GM23248 (cell line): Measurements from ENCODE around the gene C1QTNF6. TPM values are rescaled to one million over a fixed set of nuclear protein-coding genes. Genes with fewer than 3 reads are reported as not detected.

Source experiments
- DNase-seq: peaks from one replicate; pipeline ENCODE4 v3.0.0-alpha.2; 2015
- H2AFZ ChIP-seq: fragments of 200-600 bp; sonication (generic); 2 replicates; pipeline ENCODE4 v1.6.1; 2016; ENCODE audit warnings: antibody characterized with exemption
- H3F3A ChIP-seq: fragments of 200-600 bp; sonication (generic); 2 replicates; pipeline ENCODE4 v1.6.1; 2016; ENCODE audit warnings: mild to moderate bottlenecking, antibody characterized with exemption, mixed run types; ENCODE audit not compliant: insufficient read depth
- H3K27ac ChIP-seq: fragments of 200-600 bp; sonication (generic); 2 replicates; pipeline ENCODE4 v1.5.1; 2016; ENCODE audit warnings: mild to moderate bottlenecking
- H3K27me3 ChIP-seq: fragments of 200-600 bp; sonication (generic); replicated peaks from 2 replicates; pipeline ENCODE4 v1.6.1; 2016; ENCODE audit warnings: mild to moderate bottlenecking; ENCODE audit not compliant: insufficient read depth
- H3K36me3 ChIP-seq: fragments of 200-600 bp; sonication (generic); 2 replicates; pipeline ENCODE4 v1.6.1; 2016; ENCODE audit warnings: low read depth, mild to moderate bottlenecking
- H3K4me1 ChIP-seq: fragments of 200-600 bp; sonication (generic); 2 replicates; pipeline ENCODE4 v1.6.1; 2016; ENCODE audit warnings: mild to moderate bottlenecking; ENCODE audit not compliant: insufficient read depth
- H3K4me2 ChIP-seq: fragments of 200-600 bp; sonication (generic); one replicate; pipeline ENCODE4 v1.6.1; 2016; ENCODE audit warnings: mild to moderate bottlenecking; ENCODE audit not compliant: unreplicated experiment
- H3K4me3 ChIP-seq: fragments of 200-600 bp; sonication (generic); 2 replicates; pipeline ENCODE4 v1.5.1; 2016; ENCODE audit warnings: mild to moderate bottlenecking
- H3K79me2 ChIP-seq: fragments of 200-600 bp; sonication (generic); 2 replicates; pipeline ENCODE4 v1.6.1; 2016; ENCODE audit warnings: mild to moderate bottlenecking; ENCODE audit not compliant: insufficient read depth
- H3K9ac ChIP-seq: fragments of 200-600 bp; sonication (generic); 2 replicates; pipeline ENCODE4 v1.6.1; 2016; ENCODE audit warnings: mild to moderate bottlenecking
- H3K9me2 ChIP-seq: fragments of 200-600 bp; sonication (generic); 2 replicates; pipeline ENCODE4 v1.6.1; 2016; ENCODE audit warnings: mixed run types, mild to moderate bottlenecking, moderate library complexity; ENCODE audit not compliant: insufficient read depth
- H3K9me3 ChIP-seq: fragments of 200-600 bp; sonication (generic); one replicate; pipeline ENCODE4 v1.6.1; 2017; ENCODE audit warnings: low read depth
- H4K20me1 ChIP-seq: fragments of 200-600 bp; sonication (generic); 2 replicates; pipeline ENCODE4 v1.6.0; 2016; ENCODE audit not compliant: insufficient read depth
- EZH2 ChIP-seq: fragments of 200-600 bp; sonication (generic); IDR thresholded peaks from 2 replicates; pipeline ENCODE4 v1.6.1; 2018; ENCODE audit warnings: antibody characterized with exemption, mild to moderate bottlenecking; ENCODE audit not compliant: insufficient read depth, poor library complexity, severe bottlenecking
- EZH2phosphoT487 ChIP-seq: fragments of 200-600 bp; sonication (generic); IDR thresholded peaks from 2 replicates; pipeline ENCODE4 v1.6.1; 2018; ENCODE audit warnings: antibody characterized with exemption, moderate library complexity, mild to moderate bottlenecking, low read depth; ENCODE audit not compliant: insufficient read depth
- WGBS, 2 experiments: methylation state at CpG; one replicate each; pipeline ENCODE4 v1.1.6; 2015 to 2017; ENCODE audit warnings: low lambda C conversion rate in 2 of 2, low coverage in 1 of 2; ENCODE audit errors: missing lambda C conversion rate in 2 of 2; 5-methylcytosine and 5-hydroxymethylcytosine counted together
- in situ Hi-C: fragments of 300-500 bp; cut with MboI; formaldehyde crosslinking; loops from 2 replicates; pipeline ENCODE4 v1.15.0; 2020
- polyA plus RNA-seq: library from polyadenylated mRNA; unstranded; fragments of >200 nt; fragmentation: Nextera tagmentation; extraction: Ambion mirVana; gene quantifications from 2 replicates; pipeline ENCODE4 v1.2.1, GENCODE V29; 2016
- total RNA-seq: library from RNA; depleted of rRNA; stranded (reverse); fragments of >200 nt; shearing (Covaris generic); gene quantifications from 2 replicates; pipeline ENCODE4 v1.2.3, GENCODE V29; 2014

C1QTNF6 gene
- total and polyA plus RNA-seq, 2 experiments from 2014 or later, result 4.0 to 8.9 TPM

GRCh38 chr22:37212174-37212906 is 24.3 kb upstream of the C1QTNF6 start, which contains the start of gene SSTR3:
Gene SSTR3, minus strand, starts transcription at chr22:37212477. Its CDS starts 4,674 bp downstream, at chr22:37207803.
- DNase-seq, result peak; percentile 52
- H4K20me1 ChIP-seq, result no peaks in the 10 kb centered on the region
- H3K4me3 ChIP-seq, result no peak within 1 kb of the TSS
- WGBS, 2 experiments, result 8 to 17% methylated on average over 7 to 21 of the region's 23 CpGs
- peaks cover 3% of the 10 kb centered on the region; the same call in 1 of the 2 replicates for H3K27me3 ChIP-seq
- H3K27ac ChIP-seq, result no peak within 1 kb of the TSS
- H3K9me2 ChIP-seq, result no peaks in the 10 kb centered on the region
- H3K9me3 ChIP-seq, result no peaks in the 10 kb centered on the region
- no peak within 1 kb of the TSS for H2AFZ ChIP-seq
- 0 out of 2 replicates have a peak, but pooled peaks cover 4% of the 10 kb centered on the region for H3K4me1 ChIP-seq
- no peak within 1 kb of the TSS for H3K4me2 ChIP-seq
- H3K9ac ChIP-seq, result no peak within 1 kb of the TSS
- TF ChIP-seq EZH2phosphoT487, result no peak
- no peak for TF ChIP-seq EZH2
- in situ Hi-C loops, result no loop called here
- H3F3A ChIP-seq, result no peaks in the 10 kb centered on the region
- no peaks in the 10 kb centered on the region for H3K36me3 ChIP-seq
- no peaks in the 10 kb centered on the region for H3K79me2 ChIP-seq

DNA sequence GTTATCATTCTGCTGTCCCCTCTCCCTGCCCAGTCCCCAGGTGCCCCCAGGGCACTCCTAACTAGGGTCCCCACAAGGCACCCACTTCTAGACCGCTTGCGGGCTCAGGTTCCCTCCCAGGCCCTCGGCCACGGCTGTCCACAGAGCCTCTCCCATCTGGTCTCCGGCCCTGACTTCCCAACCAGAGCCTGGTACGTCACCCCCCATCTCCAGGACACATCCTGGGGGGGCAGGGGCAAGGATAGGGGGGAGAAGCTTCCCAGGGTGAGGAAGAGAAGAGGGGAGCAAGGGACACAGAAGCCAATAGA is 23.8 kb upstream of the C1QTNF6 start:
- H3K9me3 ChIP-seq, result no peaks in the 10 kb centered on the region
- no peak overlapping the region for H3K4me3 ChIP-seq
- H4K20me1 ChIP-seq, result no peaks in the 10 kb centered on the region
- 55 to 60% methylated on average over 6 of the region's 6 CpGs for WGBS, 2 experiments
- no peaks in the 10 kb centered on the region for H3K79me2 ChIP-seq
- no peaks in the 10 kb centered on the region for H3K36me3 ChIP-seq
- peaks cover 3% of the 10 kb centered on the region; the same call in 1 of the 2 replicates for H3K27me3 ChIP-seq
- H3K27ac ChIP-seq, result no peak overlapping the region
- no peak overlapping the region for H2AFZ ChIP-seq
- H3K9me2 ChIP-seq, result no peaks in the 10 kb centered on the region
- no peak for TF ChIP-seq EZH2
- H3K9ac ChIP-seq, result no peak overlapping the region
- 0 out of 2 replicates have a peak, but pooled peaks cover 4% of the 10 kb centered on the region for H3K4me1 ChIP-seq
- in situ Hi-C loops, result no loop called here
- DNase-seq, result no peak
- H3F3A ChIP-seq, result no peaks in the 10 kb centered on the region
- H3K4me2 ChIP-seq, result no peak overlapping the region

- Histone ChIP-seq H3K36me3 (no peaks in the 10 kb centered on the region), H3K9ac (no peak overlapping the region), H3K9me2 (no peaks in the 10 kb centered on the region), H3K4me2 (no peak overlapping the region), H3K4me1 (0 out of 2 replicates have a peak, but pooled peaks cover 4% of the 10 kb centered on the region), H3K79me2 (no peaks in the 10 kb centered on the region), H3K4me3 (no peak overlapping the region), H2AFZ (no peak overlapping the region), H3F3A (no peaks in the 10 kb centered on the region), H3K27me3 (peaks cover 3% of the 10 kb centered on the region; the same call in 1 of the 2 replicates), H3K9me3 (no peaks in the 10 kb centered on the region), H4K20me1 (no peaks in the 10 kb centered on the region), H3K27ac (no peak overlapping the region)
- in situ Hi-C loops, result no loop called here
- no peak for DNase-seq
- no peak for TF ChIP-seq EZH2
- no peak for TF ChIP-seq EZH2phosphoT487
- WGBS, 2 experiments, result 81% methylated on average over 20 to 24 of the region's 24 CpGs
Measured at GRCh38 chr22:37211075-37211865, 23.2 kb upstream of the C1QTNF6 start.

DNA sequence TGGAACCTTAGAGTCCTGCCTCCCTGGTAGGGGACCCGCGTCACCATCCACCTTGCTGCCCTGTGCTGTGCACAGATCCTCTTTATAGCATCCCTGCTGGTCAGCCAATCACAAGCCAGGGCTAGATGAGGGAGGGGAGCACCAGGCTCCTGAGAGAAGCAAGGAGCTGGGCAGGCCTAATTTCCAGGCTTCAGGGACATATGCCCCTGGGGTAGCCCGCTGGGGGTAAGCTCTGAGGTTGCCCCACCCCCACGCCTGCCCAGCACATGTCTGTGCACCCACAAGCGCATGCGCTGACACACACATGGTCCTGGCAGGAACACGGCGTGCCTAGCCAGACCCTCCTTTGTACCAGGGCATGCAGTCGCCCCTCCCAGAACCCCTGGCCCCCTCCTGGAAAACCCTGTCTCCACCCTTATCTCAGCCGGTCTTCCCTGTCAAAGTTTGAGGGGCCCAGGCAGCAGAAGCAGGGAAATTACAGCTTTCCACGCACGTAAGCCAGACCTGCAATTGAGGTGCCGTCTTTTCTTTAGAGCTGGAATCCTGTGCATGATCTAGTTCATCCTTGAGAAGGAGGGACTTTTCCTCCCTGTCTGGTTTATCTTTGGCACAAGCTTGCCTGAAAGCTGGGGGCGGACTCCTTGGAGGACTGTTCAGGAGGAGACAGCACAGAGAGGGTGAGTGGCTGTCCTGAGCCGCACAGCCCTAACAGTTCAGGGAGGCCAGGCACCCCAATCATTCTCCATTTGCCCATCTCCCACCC is 22.2 kb upstream of the C1QTNF6 start:
- H3K9me3 ChIP-seq, result no peaks in the 10 kb centered on the region
- no peak overlapping the region for H3K4me2 ChIP-seq
- no peak overlapping the region for H3K27ac ChIP-seq
- no peaks in the 10 kb centered on the region for H3K79me2 ChIP-seq
- no peak overlapping the region for H3K9ac ChIP-seq
- DNase-seq, result no peak
- 0 out of 2 replicates have a peak, but pooled peaks cover 4% of the 10 kb centered on the region for H3K4me1 ChIP-seq
- no peak overlapping the region for H3K4me3 ChIP-seq
- no peak for TF ChIP-seq EZH2
- TF ChIP-seq EZH2phosphoT487, result no peak
- in situ Hi-C loops, result no loop called here
- 0 out of 2 replicates have a peak, but pooled peaks cover 3% of the 10 kb centered on the region for H3K27me3 ChIP-seq
- no peak overlapping the region for H2AFZ ChIP-seq
- H3F3A ChIP-seq, result no peaks in the 10 kb centered on the region
- 59 to 62% methylated on average over 13 to 14 of the region's 15 CpGs for WGBS, 2 experiments
- no peaks in the 10 kb centered on the region for H4K20me1 ChIP-seq
- no peaks in the 10 kb centered on the region for H3K36me3 ChIP-seq
- no peaks in the 10 kb centered on the region for H3K9me2 ChIP-seq
